ENCODE results near the gene DOCK3. TPM values are rescaled to one million over a fixed set of nuclear protein-coding genes. Genes with fewer than 3 reads are reported as not detected.

The DOCK3 gene
- total RNA-seq, 1 experiment from 2014 or later: 0.47 TPM

GRCh38 chr3:50630394-50630793 lies 44.3 kb upstream of the DOCK3 start:
- ChIA-PET CTCF (no interaction called here), POLR2A (ENCODE audit: low non-redundant PET) (interaction anchor here (0.6 kb wide), 1 partner anchor 32 kb away, joined by 3 read pairs; no protein-coding TSS in a partner anchor)
- H3K4me3 ChIP-seq (ENCODE audit: low read depth, low read length, poor library complexity, severe bottlenecking): no peak overlapping the region
- H3K9me3 ChIP-seq (ENCODE audit: low read depth, low read length, poor library complexity, severe bottlenecking): no peaks in the 10 kb centered on the region
- H3K27me3 ChIP-seq (replicated peaks; ENCODE audit: insufficient read depth, low read depth, low read length, poor library complexity): no peaks in the 10 kb centered on the region
- no peak for TF ChIP-seq CTCF (conservative IDR thresholded peaks at IDR 0.05; ENCODE audit: low read depth, low read length)
- no peak for TF ChIP-seq EZH2 (IDR thresholded peaks at IDR 0.05; ENCODE audit: borderline replicate concordance, low read depth, low read length, poor library complexity, severe bottlenecking)
- no TSS peak for BruUV-seq (replicated peaks)
- H3K4me1 ChIP-seq (ENCODE audit: insufficient read depth, low read length, poor library complexity, severe bottlenecking): peaks cover 6% of the 10 kb centered on the region
- intact Hi-C loops (cut with micrococcal nuclease; ENCODE audit: unreplicated experiment): no loop called here
- H3K27ac ChIP-seq (ENCODE audit: low read depth, low read length, poor library complexity, severe bottlenecking): no peak overlapping the region
- no peaks in the 10 kb centered on the region for H3K36me3 ChIP-seq (ENCODE audit: insufficient read depth, low read length, poor library complexity, severe bottlenecking)
- no peak for DNase-seq (ENCODE audit: low spot score)

- peaks cover under 1% of the 10 kb centered on the region for H3K4me1 ChIP-seq (ENCODE audit: insufficient read depth, low read length, poor library complexity, severe bottlenecking)
- ChIA-PET POLR2A (ENCODE audit: low non-redundant PET) (interaction anchor here (0.6 kb wide), 1 partner anchor 32 kb away, joined by 3 read pairs; no protein-coding TSS in a partner anchor), CTCF (no interaction called here)
- no peaks in the 10 kb centered on the region for H3K9me3 ChIP-seq (ENCODE audit: low read depth, low read length, poor library complexity, severe bottlenecking)
- DNase-seq (ENCODE audit: low spot score): no peak
- no TSS peak for BruUV-seq (replicated peaks)
- intact Hi-C loops (cut with micrococcal nuclease; ENCODE audit: unreplicated experiment): no loop called here
- no peak overlapping the region for H3K4me3 ChIP-seq (ENCODE audit: low read depth, low read length, poor library complexity, severe bottlenecking)
- no peaks in the 10 kb centered on the region for H3K36me3 ChIP-seq (ENCODE audit: insufficient read depth, low read length, poor library complexity, severe bottlenecking)
- TF ChIP-seq CTCF (conservative IDR thresholded peaks at IDR 0.05; ENCODE audit: low read depth, low read length): no peak
- no peak for TF ChIP-seq EZH2 (IDR thresholded peaks at IDR 0.05; ENCODE audit: borderline replicate concordance, low read depth, low read length, poor library complexity, severe bottlenecking)
- H3K27ac ChIP-seq (ENCODE audit: low read depth, low read length, poor library complexity, severe bottlenecking): no peak overlapping the region
- no peaks in the 10 kb centered on the region for H3K27me3 ChIP-seq (replicated peaks; ENCODE audit: insufficient read depth, low read depth, low read length, poor library complexity)
These were observed 43.9 kb upstream of the DOCK3 start for GRCh38 chr3:50630877-50631276.

GRCh38 chr3:50632450-50632849 lies 42.3 kb upstream of the DOCK3 start:
- Histone ChIP-seq H3K27ac (ENCODE audit: low read depth, low read length, poor library complexity, severe bottlenecking) (no peak overlapping the region), H3K9me3 (ENCODE audit: low read depth, low read length, poor library complexity, severe bottlenecking) (no peaks in the 10 kb centered on the region), H3K4me1 (ENCODE audit: insufficient read depth, low read length, poor library complexity, severe bottlenecking) (no peaks in the 10 kb centered on the region), H3K27me3 (replicated peaks; ENCODE audit: insufficient read depth, low read depth, low read length, poor library complexity) (no peaks in the 10 kb centered on the region), H3K4me3 (ENCODE audit: low read depth, low read length, poor library complexity, severe bottlenecking) (no peak overlapping the region), H3K36me3 (ENCODE audit: insufficient read depth, low read length, poor library complexity, severe bottlenecking) (no peaks in the 10 kb centered on the region)
- no peak for TF ChIP-seq EZH2 (IDR thresholded peaks at IDR 0.05; ENCODE audit: borderline replicate concordance, low read depth, low read length, poor library complexity, severe bottlenecking)
- TF ChIP-seq CTCF (conservative IDR thresholded peaks at IDR 0.05; ENCODE audit: low read depth, low read length): no peak
- intact Hi-C loops (cut with micrococcal nuclease; ENCODE audit: unreplicated experiment): no loop called here
- ChIA-PET CTCF (no interaction called here), POLR2A (ENCODE audit: low non-redundant PET) (no interaction called here)
- no TSS peak for BruUV-seq (replicated peaks)
- DNase-seq (ENCODE audit: low spot score): peak; percentile 12
